WTC11 (cell line): ENCODE results near the gene PRSS38. TPM values are rescaled to one million over a fixed set of nuclear protein-coding genes. Genes with fewer than 3 reads are reported as not detected.

ENCODE experiments used
- ATAC-seq: fragments of 200-7000 bp; cut with Tn5 transposase; 2 replicates; pipeline ENCODE4 v1.10.0; 2021; ENCODE audit warnings: mild to moderate bottlenecking, moderate library complexity
- CTCF ChIA-PET: fragments of 300-600 bp; sonication (Branson Sonifier 250); formaldehyde crosslinking; loops from one replicate; lab custom pipeline; 2021; ENCODE audit warnings: antibody characterized with exemption; lab: Charles Lee
- POLR2A ChIA-PET: fragments of 350-600 bp; sonication (Branson Sonifier 250); formaldehyde crosslinking; loops from one replicate; lab custom pipeline; 2021; ENCODE audit warnings: antibody characterized with exemption; lab: Charles Lee
- DNase-seq: peaks from one replicate; pipeline ENCODE4 v3.0.0; 2021; ENCODE audit warnings: low spot score
- H3K27ac Mint-ChIP-seq: 2 replicates; pipeline ENCODE4 v1.8.0; 2021; ENCODE audit warnings: mixed read lengths
- H3K27me3 Mint-ChIP-seq: 2 replicates; pipeline ENCODE4 v1.8.0; 2021; ENCODE audit warnings: low read depth, mild to moderate bottlenecking, moderate library complexity, mixed read lengths
- H3K36me3 Mint-ChIP-seq: 2 replicates; pipeline ENCODE4 v1.8.0; 2021; ENCODE audit warnings: mixed read lengths
- H3K4me1 Mint-ChIP-seq: 2 replicates; pipeline ENCODE4 v1.8.0; 2022; ENCODE audit warnings: mixed read lengths
- H3K4me3 Mint-ChIP-seq: 2 replicates; pipeline ENCODE4 v1.8.0; 2021; ENCODE audit warnings: mild to moderate bottlenecking, moderate library complexity, mixed read lengths
- H3K9me3 Mint-ChIP-seq: 2 replicates; pipeline ENCODE4 v1.8.0; 2021; ENCODE audit warnings: mixed read lengths
- CDX4 ChIP-seq: fragments of 250-450 bp; sonication (Bioruptor Pico); IDR thresholded peaks from 2 replicates; pipeline ENCODE4 v1.9.0; 2021; ENCODE audit warnings: moderate library complexity, mild to moderate bottlenecking, inconsistent platforms, borderline replicate concordance
- CTCF ChIP-seq: fragments of 200-600 bp; IDR thresholded peaks from 2 replicates; pipeline ENCODE4 v1.8.0; 2022; ENCODE audit warnings: antibody characterized with exemption
- ELF4 ChIP-seq: sonication (generic); formaldehyde crosslinking; IDR thresholded peaks from 2 replicates; pipeline ENCODE4 v1.8.1; 2022; ENCODE audit warnings: low read depth, mild to moderate bottlenecking, moderate library complexity, missing genetic modification reagents
- GTF2I ChIP-seq: fragments of 250-450 bp; sonication (Bioruptor Pico); conservative IDR thresholded peaks from 2 replicates; pipeline ENCODE4 v1.4.0; 2021; ENCODE audit warnings: mild to moderate bottlenecking
- JAZF1 ChIP-seq: fragments of 250-450 bp; sonication (Bioruptor Pico); IDR thresholded peaks from 2 replicates; pipeline ENCODE4 v1.9.0; 2021; ENCODE audit warnings: moderate library complexity, mild to moderate bottlenecking, inconsistent platforms
- KAT7 ChIP-seq: sonication (generic); formaldehyde crosslinking; IDR thresholded peaks from 2 replicates; pipeline ENCODE4 v1.8.1; 2023; ENCODE audit warnings: missing genetic modification reagents, mild to moderate bottlenecking, borderline replicate concordance
- MLX ChIP-seq: sonication (generic); formaldehyde crosslinking; IDR thresholded peaks from 2 replicates; pipeline ENCODE4 v1.8.1; 2023; ENCODE audit warnings: mild to moderate bottlenecking, missing genetic modification reagents, moderate library complexity
- NFATC4 ChIP-seq: fragments of 250-450 bp; sonication (Bioruptor Pico); IDR thresholded peaks from 2 replicates; pipeline ENCODE4 v1.9.0; 2021; ENCODE audit warnings: mild to moderate bottlenecking
- OVOL2 ChIP-seq: fragments of 250-450 bp; sonication (Bioruptor Pico); IDR thresholded peaks from 2 replicates; pipeline ENCODE4 v1.9.0; 2021; ENCODE audit warnings: mild to moderate bottlenecking, borderline replicate concordance
- PRDM15 ChIP-seq: sonication (generic); formaldehyde crosslinking; IDR thresholded peaks from 2 replicates; pipeline ENCODE4 v1.8.0; 2022; ENCODE audit warnings: missing genetic modification reagents
- SMAD3 ChIP-seq: sonication (generic); formaldehyde crosslinking; IDR thresholded peaks from 2 replicates; pipeline ENCODE4 v1.8.0; 2022; ENCODE audit warnings: missing genetic modification reagents, mild to moderate bottlenecking, borderline replicate concordance
- SMAD4 ChIP-seq: sonication (generic); formaldehyde crosslinking; IDR thresholded peaks from 2 replicates; pipeline ENCODE4 v1.8.0; 2022; ENCODE audit warnings: mild to moderate bottlenecking, missing genetic modification reagents
- TEAD1 ChIP-seq: sonication (generic); formaldehyde crosslinking; IDR thresholded peaks from 2 replicates; pipeline ENCODE4 v1.8.0; 2022; ENCODE audit warnings: mild to moderate bottlenecking, missing genetic modification reagents
- TP53 ChIP-seq: sonication (generic); formaldehyde crosslinking; IDR thresholded peaks from 2 replicates; pipeline ENCODE4 v1.8.1; 2023; ENCODE audit warnings: mild to moderate bottlenecking, missing genetic modification reagents
- ZNF138 ChIP-seq: sonication (generic); formaldehyde crosslinking; conservative IDR thresholded peaks from 2 replicates; pipeline ENCODE4 v1.8.1; 2022; ENCODE audit warnings: mild to moderate bottlenecking, moderate library complexity, missing genetic modification reagents
- ZNF219 ChIP-seq: sonication (generic); formaldehyde crosslinking; IDR thresholded peaks from 2 replicates; pipeline ENCODE4 v1.8.0; 2023; ENCODE audit warnings: missing genetic modification reagents, mild to moderate bottlenecking, borderline replicate concordance
- ZNF232 ChIP-seq: sonication (generic); formaldehyde crosslinking; IDR thresholded peaks from 2 replicates; pipeline ENCODE4 v1.8.0; 2022; ENCODE audit warnings: mild to moderate bottlenecking, missing genetic modification reagents
- ZNF263 ChIP-seq: sonication (generic); formaldehyde crosslinking; IDR thresholded peaks from 2 replicates; pipeline ENCODE4 v1.8.1; 2022; ENCODE audit warnings: low read depth, mild to moderate bottlenecking, moderate library complexity, missing genetic modification reagents
- ZNF416 ChIP-seq: fragments of 250-450 bp; sonication (Bioruptor Pico); IDR thresholded peaks from 2 replicates; pipeline ENCODE4 v1.9.0; 2021; ENCODE audit warnings: mild to moderate bottlenecking, inconsistent platforms
- total RNA-seq: library from RNA; stranded (reverse); gene quantifications from 3 replicates; pipeline ENCODE4 v1.2.3, GENCODE V29; 2021
- TF ChIP-seq, protein P1 (sequence below): sonication (generic); formaldehyde crosslinking; IDR thresholded peaks from 2 replicates; pipeline ENCODE4 v1.8.1; 2022; ENCODE audit warnings: mild to moderate bottlenecking, moderate library complexity, missing genetic modification reagents
- TF ChIP-seq, protein P2 (sequence below): sonication (generic); formaldehyde crosslinking; IDR thresholded peaks from 2 replicates; pipeline ENCODE4 v1.8.1; 2023; ENCODE audit warnings: mild to moderate bottlenecking, moderate library complexity, missing genetic modification reagents
- TF ChIP-seq, protein P3 (sequence below): sonication (generic); formaldehyde crosslinking; IDR thresholded peaks from 2 replicates; pipeline ENCODE4 v1.8.1; 2023; ENCODE audit warnings: mild to moderate bottlenecking, missing genetic modification reagents, moderate library complexity
- TF ChIP-seq, protein P4 (sequence below): fragments of 250-450 bp; sonication (Bioruptor Pico); IDR thresholded peaks from 2 replicates; pipeline ENCODE4 v1.9.0; 2021; ENCODE audit warnings: mild to moderate bottlenecking

The PRSS38 gene
- total RNA-seq, 1 experiment from 2014 or later: not detected

GRCh38 chr1:227886993-227887696 lies 71.7 kb downstream of the PRSS38 start:
- DNase-seq (peak; percentile 45), ATAC-seq (peak; percentile 43)
- H3K9me3 Mint-ChIP-seq: no peaks in the 10 kb centered on the region
- peak overlapping the region; percentile 47 for H3K4me3 Mint-ChIP-seq
- ChIA-PET POLR2A (no interaction called here), CTCF (interaction anchor here (1.0 to 1.4 kb wide), 4 partner anchors 61 to 119 kb away, joined by 3 to 4 read pairs (median 4); partner anchors contain the start of gene WNT9A)
- no peaks in the 10 kb centered on the region for H3K36me3 Mint-ChIP-seq
- H3K27me3 Mint-ChIP-seq: no peaks in the 10 kb centered on the region; the same call in 1 of the 2 replicates
- H3K4me1 Mint-ChIP-seq: peaks cover 3% of the 10 kb centered on the region
- no peak for TF ChIP-seq TEAD1 (CRISPR knock-in tag)
- TF ChIP-seq ZNF232 (CRISPR knock-in tag): no peak
- TF ChIP-seq GTF2I: no peak
- TF ChIP-seq SMAD4 (CRISPR knock-in tag): no peak
- no peak for TF ChIP-seq ZNF138
- TF ChIP-seq, protein P1, sequence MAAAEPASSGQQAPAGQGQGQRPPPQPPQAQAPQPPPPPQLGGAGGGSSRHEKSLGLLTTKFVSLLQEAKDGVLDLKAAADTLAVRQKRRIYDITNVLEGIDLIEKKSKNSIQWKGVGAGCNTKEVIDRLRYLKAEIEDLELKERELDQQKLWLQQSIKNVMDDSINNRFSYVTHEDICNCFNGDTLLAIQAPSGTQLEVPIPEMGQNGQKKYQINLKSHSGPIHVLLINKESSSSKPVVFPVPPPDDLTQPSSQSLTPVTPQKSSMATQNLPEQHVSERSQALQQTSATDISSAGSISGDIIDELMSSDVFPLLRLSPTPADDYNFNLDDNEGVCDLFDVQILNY (CRISPR knock-in tag): no peak
- TF ChIP-seq SMAD3: no peak
- TF ChIP-seq ZNF219 (CRISPR knock-in tag): no peak
- TF ChIP-seq ZNF263 (CRISPR knock-in tag): peak; percentile 90
- H3K27ac Mint-ChIP-seq: no peak overlapping the region

GRCh38 chr1:227887697-227888403 lies 72.4 kb downstream of the PRSS38 start:
- CTCF ChIA-PET: interaction anchor here (0.7 to 1.2 kb wide), 7 partner anchors 54 to 118 kb away, joined by 3 to 4 read pairs (median 3); partner anchors contain the start of gene WNT9A
- peak overlapping the region; percentile 77 for H3K4me3 Mint-ChIP-seq
- POLR2A ChIA-PET: no interaction called here
- DNase-seq: peak; percentile 43
- peak; percentile 12 for ATAC-seq
- no peaks in the 10 kb centered on the region; the same call in 1 of the 2 replicates for H3K27me3 Mint-ChIP-seq
- no peaks in the 10 kb centered on the region for H3K36me3 Mint-ChIP-seq
- no peaks in the 10 kb centered on the region for H3K9me3 Mint-ChIP-seq
- peaks cover 9% of the 10 kb centered on the region for H3K4me1 Mint-ChIP-seq
- no peak overlapping the region for H3K27ac Mint-ChIP-seq
- TF ChIP-seq OVOL2 (CRISPR knock-in tag) (no peak), CTCF (no peak), ELF4 (CRISPR knock-in tag) (no peak), GTF2I (no peak), PRDM15 (CRISPR knock-in tag) (no peak), CDX4 (no peak), KAT7 (CRISPR knock-in tag) (no peak), MLX (CRISPR knock-in tag) (no peak), JAZF1 (CRISPR knock-in tag) (no peak), ZNF416 (no peak), NFATC4 (no peak), ZNF263 (CRISPR knock-in tag) (no peak), TP53 (no peak)
- TF ChIP-seq, protein P2, sequence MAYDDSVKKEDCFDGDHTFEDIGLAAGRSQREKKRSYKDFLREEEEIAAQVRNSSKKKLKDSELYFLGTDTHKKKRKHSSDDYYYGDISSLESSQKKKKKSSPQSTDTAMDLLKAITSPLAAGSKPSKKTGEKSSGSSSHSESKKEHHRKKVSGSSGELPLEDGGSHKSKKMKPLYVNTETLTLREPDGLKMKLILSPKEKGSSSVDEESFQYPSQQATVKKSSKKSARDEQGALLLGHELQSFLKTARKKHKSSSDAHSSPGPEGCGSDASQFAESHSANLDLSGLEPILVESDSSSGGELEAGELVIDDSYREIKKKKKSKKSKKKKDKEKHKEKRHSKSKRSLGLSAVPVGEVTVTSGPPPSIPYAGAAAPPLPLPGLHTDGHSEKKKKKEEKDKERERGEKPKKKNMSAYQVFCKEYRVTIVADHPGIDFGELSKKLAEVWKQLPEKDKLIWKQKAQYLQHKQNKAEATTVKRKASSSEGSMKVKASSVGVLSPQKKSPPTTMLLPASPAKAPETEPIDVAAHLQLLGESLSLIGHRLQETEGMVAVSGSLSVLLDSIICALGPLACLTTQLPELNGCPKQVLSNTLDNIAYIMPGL (CRISPR knock-in tag): no peak
- TF ChIP-seq, protein P3, sequence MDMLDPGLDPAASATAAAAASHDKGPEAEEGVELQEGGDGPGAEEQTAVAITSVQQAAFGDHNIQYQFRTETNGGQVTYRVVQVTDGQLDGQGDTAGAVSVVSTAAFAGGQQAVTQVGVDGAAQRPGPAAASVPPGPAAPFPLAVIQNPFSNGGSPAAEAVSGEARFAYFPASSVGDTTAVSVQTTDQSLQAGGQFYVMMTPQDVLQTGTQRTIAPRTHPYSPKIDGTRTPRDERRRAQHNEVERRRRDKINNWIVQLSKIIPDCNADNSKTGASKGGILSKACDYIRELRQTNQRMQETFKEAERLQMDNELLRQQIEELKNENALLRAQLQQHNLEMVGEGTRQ (CRISPR knock-in tag): no peak
- TF ChIP-seq, protein P4, sequence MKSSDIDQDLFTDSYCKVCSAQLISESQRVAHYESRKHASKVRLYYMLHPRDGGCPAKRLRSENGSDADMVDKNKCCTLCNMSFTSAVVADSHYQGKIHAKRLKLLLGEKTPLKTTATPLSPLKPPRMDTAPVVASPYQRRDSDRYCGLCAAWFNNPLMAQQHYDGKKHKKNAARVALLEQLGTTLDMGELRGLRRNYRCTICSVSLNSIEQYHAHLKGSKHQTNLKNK (CRISPR knock-in tag): no peak
